Glomerular visceral epithelial cell (primary cell): ENCODE data around the gene MS4A6A.

Experiments
- DNase-seq: peaks from one replicate; pipeline ENCODE4 v3.0.0-alpha.2; 2016; ENCODE audit errors: extremely low spot score

Gene MS4A6A

GRCh38 chr11:60128376-60128775 lies 54.5 kb downstream of the MS4A6A start:
- no peak for DNase-seq

- DNase-seq = peak; percentile 45
Measured at GRCh38 chr11:60127311-60127811, 55.5 kb downstream of the MS4A6A start.

- DNase-seq = no peak
Measured at GRCh38 chr11:60125956-60126585, 56.8 kb downstream of the MS4A6A start.

GRCh38 chr11:60124802-60125432 lies 58.0 kb downstream of the MS4A6A start:
- DNase-seq = no peak
